ENCODE results near the gene MYLK3.
"Not testable (repeated sequence)": the region's sequence is repeated elsewhere in the genome, so short reads cannot be mapped to it uniquely, and the experiment has no call there.

Gene MYLK3

GRCh38 chr16:46747777-46748651, at the start of gene MYLK3:
Gene MYLK3, minus strand, starts transcription at chr16:46748344. Its CDS starts 151 bp downstream, at chr16:46748193.
- no peak for DNase-seq

- DNase-seq, result no peak
These were observed 49.4 kb upstream of the MYLK3 start for GRCh38 chr16:46797501-46797900.

GRCh38 chr16:46796764-46797269, 48.7 kb upstream of the MYLK3 start:
- DNase-seq, result no peak

- no peak for DNase-seq
These were observed 45.7 kb upstream of the MYLK3 start for GRCh38 chr16:46793841-46794240.

GRCh38 chr16:46790599-46791270, 42.6 kb upstream of the MYLK3 start:
- DNase-seq, result no peak

GRCh38 chr16:46789499-46790414, 41.6 kb upstream of the MYLK3 start:
- peak; percentile 50 for DNase-seq

- no peak for DNase-seq
These were observed 40.8 kb upstream of the MYLK3 start for GRCh38 chr16:46788891-46789474.

GRCh38 chr16:46787909-46788308, 39.8 kb upstream of the MYLK3 start:
- no peak for DNase-seq

- DNase-seq, result no peak
These were observed 37.1 kb upstream of the MYLK3 start for GRCh38 chr16:46785076-46785845.

GRCh38 chr16:46784569-46784968, 36.4 kb upstream of the MYLK3 start:
- not testable (repeated sequence) for DNase-seq

GRCh38 chr16:46783800-46784199, 35.7 kb upstream of the MYLK3 start:
- DNase-seq, result no peak

GRCh38 chr16:46782320-46782719, 34.2 kb upstream of the MYLK3 start:
- no peak for DNase-seq

- no peak for DNase-seq
These were observed 29.7 kb upstream of the MYLK3 start for GRCh38 chr16:46777804-46778203.

GRCh38 chr16:46775214-46775613, 27.1 kb upstream of the MYLK3 start:
- no peak for DNase-seq

GRCh38 chr16:46774743-46775177, 26.6 kb upstream of the MYLK3 start:
- no peak for DNase-seq

- DNase-seq, result no peak
These were observed 24.3 kb upstream of the MYLK3 start for GRCh38 chr16:46772463-46772862.

GRCh38 chr16:46768809-46769208, 20.7 kb upstream of the MYLK3 start:
- no peak for DNase-seq

- no peak for DNase-seq
These were observed 16.9 kb upstream of the MYLK3 start for GRCh38 chr16:46765050-46765449.

GRCh38 chr16:46763147-46763546, 15.0 kb upstream of the MYLK3 start:
- no peak for DNase-seq

- DNase-seq, result no peak
These were observed 14.4 kb upstream of the MYLK3 start for GRCh38 chr16:46762583-46762982.

GRCh38 chr16:46759309-46759708, 11.2 kb upstream of the MYLK3 start:
- DNase-seq, result no peak
